ENCODE results near the gene PPM1B. TPM values are rescaled to one million over a fixed set of nuclear protein-coding genes. Genes with fewer than 3 reads are reported as not detected.

The PPM1B gene
- total RNA-seq, 1 experiment from 2014 or later = 49.1 TPM

GRCh38 chr2:44230378-44230777 lies 61.7 kb downstream of the PPM1B start:
- no TSS peak for BruUV-seq (replicated peaks)
- H3K27ac Mint-ChIP-seq (ENCODE audit: low read depth, unreplicated experiment) = no peak overlapping the region
- H3K9me3 Mint-ChIP-seq (ENCODE audit: unreplicated experiment) = no peaks in the 10 kb centered on the region
- ChIA-PET POLR2A (interaction anchor here (0.6 kb wide), 1 partner anchor 16 kb away, joined by 3 read pairs; no protein-coding TSS in a partner anchor), CTCF (interaction anchor here (1.5 kb wide), 1 partner anchor 12 kb away, joined by 4 read pairs; no protein-coding TSS in a partner anchor)
- no peak for DNase-seq (ENCODE audit: unreplicated experiment)
- peaks cover 6% of the 10 kb centered on the region for H3K4me1 Mint-ChIP-seq (ENCODE audit: insufficient read depth, unreplicated experiment)
- no peak for TF ChIP-seq CTCF (IDR thresholded peaks at IDR 0.05; ENCODE audit: unreplicated experiment)
- intact Hi-C loops (cut with micrococcal nuclease) = no loop called here
- no peak overlapping the region for H3K4me3 Mint-ChIP-seq (ENCODE audit: unreplicated experiment)
- peaks cover 29% of the 10 kb centered on the region for H3K36me3 Mint-ChIP-seq (ENCODE audit: insufficient read depth, unreplicated experiment)
- H3K27me3 Mint-ChIP-seq (ENCODE audit: insufficient read depth, unreplicated experiment) = no peaks in the 10 kb centered on the region

- intact Hi-C loops (cut with micrococcal nuclease) = no loop called here
- Mint-ChIP-seq H3K36me3 (ENCODE audit: insufficient read depth, unreplicated experiment) (peaks cover 17% of the 10 kb centered on the region), H3K4me3 (ENCODE audit: unreplicated experiment) (no peak overlapping the region), H3K27ac (ENCODE audit: low read depth, unreplicated experiment) (no peak overlapping the region), H3K27me3 (ENCODE audit: insufficient read depth, unreplicated experiment) (no peaks in the 10 kb centered on the region), H3K4me1 (ENCODE audit: insufficient read depth, unreplicated experiment) (peaks cover 6% of the 10 kb centered on the region), H3K9me3 (ENCODE audit: unreplicated experiment) (no peaks in the 10 kb centered on the region)
- DNase-seq (ENCODE audit: unreplicated experiment) = peak; percentile 37
- BruUV-seq (replicated peaks) = no TSS peak
- ChIA-PET POLR2A (interaction anchor here (0.6 to 1.4 kb wide), 6 partner anchors 9 to 65 kb away, joined by 3 to 4 read pairs (median 4); no protein-coding TSS in a partner anchor), CTCF (interaction anchor here (0.7 to 1.6 kb wide), 2 partner anchors 190 to 221 kb away, joined by 3 to 4 read pairs; no protein-coding TSS in a partner anchor)
- TF ChIP-seq CTCF (IDR thresholded peaks at IDR 0.05; ENCODE audit: unreplicated experiment) = no peak
These were observed 64.9 kb downstream of the PPM1B start for GRCh38 chr2:44233450-44234128.

- no TSS peak for BruUV-seq (replicated peaks)
- Mint-ChIP-seq H3K27me3 (ENCODE audit: insufficient read depth, unreplicated experiment) (no peaks in the 10 kb centered on the region), H3K4me1 (ENCODE audit: insufficient read depth, unreplicated experiment) (peaks cover 6% of the 10 kb centered on the region), H3K27ac (ENCODE audit: low read depth, unreplicated experiment) (no peak overlapping the region), H3K36me3 (ENCODE audit: insufficient read depth, unreplicated experiment) (peaks cover 6% of the 10 kb centered on the region), H3K9me3 (ENCODE audit: unreplicated experiment) (no peaks in the 10 kb centered on the region), H3K4me3 (ENCODE audit: unreplicated experiment) (no peak overlapping the region)
- no peak for DNase-seq (ENCODE audit: unreplicated experiment)
- POLR2A ChIA-PET = interaction anchor here (2.3 kb wide), 1 partner anchor 8 kb away, joined by 11 read pairs; no protein-coding TSS in a partner anchor
- CTCF ChIA-PET = interaction anchor here (1.3 kb wide), 1 partner anchor 16 kb away, joined by 4 read pairs; no protein-coding TSS in a partner anchor
- intact Hi-C loops (cut with micrococcal nuclease) = no loop called here
- TF ChIP-seq CTCF (IDR thresholded peaks at IDR 0.05; ENCODE audit: unreplicated experiment) = no peak
These were observed 68.5 kb downstream of the PPM1B start for GRCh38 chr2:44237221-44237620.

- no peak overlapping the region for H3K27ac Mint-ChIP-seq (ENCODE audit: low read depth, unreplicated experiment)
- ChIA-PET CTCF (interaction anchor here (0.5 to 2.9 kb wide), 15 partner anchors 11 to 713 kb away, joined by 3 to 13 read pairs (median 4); no protein-coding TSS in a partner anchor), POLR2A (interaction anchor here (0.6 to 1.8 kb wide), 6 partner anchors 9 to 237 kb away, joined by 3 to 7 read pairs (median 3); partner anchors contain the start of genes CAMKMT and PREPL)
- no peaks in the 10 kb centered on the region for H3K36me3 Mint-ChIP-seq (ENCODE audit: insufficient read depth, unreplicated experiment)
- H3K9me3 Mint-ChIP-seq (ENCODE audit: unreplicated experiment) = no peaks in the 10 kb centered on the region
- intact Hi-C loops (cut with micrococcal nuclease) = loop anchor here (5.0 kb wide), 2 partner anchors 99 to 234 kb away; no protein-coding TSS in a partner anchor
- H3K4me3 Mint-ChIP-seq (ENCODE audit: unreplicated experiment) = no peak overlapping the region
- TF ChIP-seq CTCF (IDR thresholded peaks at IDR 0.05; ENCODE audit: unreplicated experiment) = no peak
- peak; percentile 33 for DNase-seq (ENCODE audit: unreplicated experiment)
- peaks cover 14% of the 10 kb centered on the region for H3K4me1 Mint-ChIP-seq (ENCODE audit: insufficient read depth, unreplicated experiment)
- BruUV-seq (replicated peaks) = no TSS peak
- no peaks in the 10 kb centered on the region for H3K27me3 Mint-ChIP-seq (ENCODE audit: insufficient read depth, unreplicated experiment)
These were observed 74.2 kb downstream of the PPM1B start for GRCh38 chr2:44242904-44243303.

Data from MCF 10A (cell line).